Measurements from ENCODE around the gene LRP2BP.
A peak's percentile ranks its signal among the peaks of the same experiment; 100 is the strongest.

LRP2BP gene

GRCh38 chr4:185426960-185427688 lies 31.4 kb upstream of the LRP2BP start:
- CTCF ChIA-PET = interaction anchor here (0.6 to 3.7 kb wide), 7 partner anchors 8 to 1163 kb away, joined by 3 to 32 read pairs (median 4); no protein-coding TSS in a partner anchor
- POLR2A ChIA-PET = interaction anchor here (2.3 to 2.6 kb wide), 2 partner anchors 22 to 31 kb away, joined by 9 to 16 read pairs; partner anchors contain the start of genes ANKRD37 and LRP2BP
- no peak for DNase-seq (ENCODE audit: extremely low spot score)
- TF ChIP-seq CTCF (IDR thresholded peaks at IDR 0.05; ENCODE audit: control extremely low read depth, extremely low read depth, low read depth, missing control alignments) = no peak

- CTCF ChIA-PET = interaction anchor here (0.9 to 3.7 kb wide), 13 partner anchors 9 to 1162 kb away, joined by 3 to 32 read pairs (median 3); partner anchors contain the start of gene SLC25A4
- no peak for TF ChIP-seq CTCF (IDR thresholded peaks at IDR 0.05; ENCODE audit: control extremely low read depth, extremely low read depth, low read depth, missing control alignments)
- peak; percentile 92 for DNase-seq (ENCODE audit: extremely low spot score)
- POLR2A ChIA-PET = interaction anchor here (1.0 to 2.6 kb wide), 5 partner anchors 20 to 163 kb away, joined by 3 to 16 read pairs (median 3); partner anchors contain the start of genes ANKRD37, CCDC110 and LRP2BP
Measured at GRCh38 chr4:185425647-185426352, 30.1 kb upstream of the LRP2BP start, which contains the start of gene UFSP2. Gene UFSP2, minus strand, starts transcription at chr4:185425964. Its CDS starts 96 bp downstream, at chr4:185425868.

- CTCF ChIA-PET = interaction anchor here (0.9 to 3.7 kb wide), 10 partner anchors 14 to 282 kb away, joined by 3 to 32 read pairs (median 4); partner anchors contain the start of gene SLC25A4
- TF ChIP-seq CTCF (IDR thresholded peaks at IDR 0.05; ENCODE audit: control extremely low read depth, extremely low read depth, low read depth, missing control alignments) = no peak
- DNase-seq (ENCODE audit: extremely low spot score) = peak; percentile 11
- POLR2A ChIA-PET = interaction anchor here (1.0 to 2.6 kb wide), 5 partner anchors 20 to 164 kb away, joined by 3 to 16 read pairs (median 3); partner anchors contain the start of genes ANKRD37, CCDC110 and LRP2BP
Measured at GRCh38 chr4:185424905-185425646, 29.4 kb upstream of the LRP2BP start.

GRCh38 chr4:185421366-185422124 lies 25.8 kb upstream of the LRP2BP start:
- TF ChIP-seq CTCF (IDR thresholded peaks at IDR 0.05; ENCODE audit: control extremely low read depth, extremely low read depth, low read depth, missing control alignments) = no peak
- ChIA-PET CTCF (interaction anchor here (2.1 kb wide), 1 partner anchor 18 kb away, joined by 8 read pairs; no protein-coding TSS in a partner anchor), POLR2A (no interaction called here)
- DNase-seq (ENCODE audit: extremely low spot score) = no peak

GRCh38 chr4:185416955-185417354 lies 21.2 kb upstream of the LRP2BP start:
- POLR2A ChIA-PET = no interaction called here

More at GRCh38 chr4:185416955-185417354, 21.2 kb upstream of the LRP2BP start:
- CTCF ChIA-PET = interaction anchor here (0.6 to 1.4 kb wide), 2 partner anchors 9 to 233 kb away, joined by 3 read pairs; no protein-coding TSS in a partner anchor
- no peak for TF ChIP-seq CTCF (IDR thresholded peaks at IDR 0.05; ENCODE audit: control extremely low read depth, extremely low read depth, low read depth, missing control alignments)
- DNase-seq (ENCODE audit: extremely low spot score) = no peak

Measured in GM10248 (cell line).